ENCODE results near the gene PELI1.

GRCh38 chr2:64114912-64115277 lies 29.3 kb downstream of the PELI1 start:
- TF ChIP-seq FOXA1 (IDR thresholded peaks at IDR 0.05): no peak
- TF ChIP-seq BHLHE40 (IDR thresholded peaks at IDR 0.05; ENCODE audit: borderline replicate concordance): no peak
- no peak for TF ChIP-seq NFRKB (IDR thresholded peaks at IDR 0.05)
- no peak for TF ChIP-seq L3MBTL2 (conservative IDR thresholded peaks at IDR 0.05)
- TF ChIP-seq HDGF (IDR thresholded peaks at IDR 0.05; ENCODE audit: borderline replicate concordance): no peak

All from HEK293T (cell line).